Skeletal muscle satellite cell (primary cell): Measurements from ENCODE around the gene TSPAN9.
"Not testable (repeated sequence)": the region's sequence is repeated elsewhere in the genome, so short reads cannot be mapped to it uniquely, and the experiment has no call there.

Experiments
- H3K27me3 ChIP-seq: 2 replicates; pipeline ENCODE4 v1.7.0; 2013; ENCODE audit warnings: low read length; ENCODE audit not compliant: control insufficient read depth, insufficient read depth
- H3K36me3 ChIP-seq: 2 replicates; pipeline ENCODE4 v1.7.0; 2013; ENCODE audit warnings: mild to moderate bottlenecking, control low read depth, low read length; ENCODE audit not compliant: insufficient read depth
- H3K4me1 ChIP-seq: 2 replicates; pipeline ENCODE4 v1.7.0; 2013; ENCODE audit warnings: low read length; ENCODE audit not compliant: control insufficient read depth, insufficient read depth
- H3K4me2 ChIP-seq: 2 replicates; pipeline ENCODE4 v1.7.0; 2013; ENCODE audit warnings: mild to moderate bottlenecking, low read length
- H3K4me3 ChIP-seq: 2 replicates; pipeline ENCODE4 v1.7.0; 2013; ENCODE audit warnings: low read length
- H3K9ac ChIP-seq: 2 replicates; pipeline ENCODE4 v1.7.0; 2013; ENCODE audit warnings: mild to moderate bottlenecking, low read depth, low read length, moderate library complexity
- H3K9me3 ChIP-seq: replicated peaks from 2 replicates; pipeline ENCODE4 v1.7.0; 2013; ENCODE audit warnings: mild to moderate bottlenecking, control low read depth, low read length

The TSPAN9 gene

GRCh38 chr12:3065846-3066245 lies 11.3 kb upstream of the TSPAN9 start:
- Histone ChIP-seq H3K27me3 (peaks cover 16% of the 10 kb centered on the region), H3K4me1 (peaks cover 13% of the 10 kb centered on the region)
- H3K4me2 ChIP-seq, H3K4me3 ChIP-seq, H3K9me3 ChIP-seq, H3K36me3 ChIP-seq, H3K9ac ChIP-seq: not testable (repeated sequence)

DNA sequence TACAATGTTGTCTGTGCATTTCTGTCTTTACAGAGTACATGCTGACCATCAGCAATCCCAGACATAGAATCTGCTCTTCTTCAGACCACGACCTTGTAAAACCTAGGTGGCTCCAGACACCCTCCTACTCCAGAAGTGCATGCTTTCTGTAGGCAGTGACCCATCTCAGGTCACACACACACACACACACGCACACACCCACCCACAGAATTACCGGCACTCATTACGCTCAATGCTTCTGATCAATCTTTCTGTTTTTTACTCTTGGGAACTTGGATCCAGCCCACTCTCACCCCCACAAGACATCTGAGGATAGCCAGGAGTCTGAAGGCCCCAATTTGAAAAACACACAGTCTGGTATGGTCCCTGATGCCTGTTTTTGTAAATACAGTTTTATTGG lies 7.5 kb upstream of the TSPAN9 start:
- Histone ChIP-seq H3K9me3 (no peaks in the 10 kb centered on the region), H3K36me3 (no peaks in the 10 kb centered on the region), H3K4me1 (peaks cover 6% of the 10 kb centered on the region), H3K4me2 (no peak overlapping the region), H3K9ac (no peak overlapping the region), H3K4me3 (no peak overlapping the region), H3K27me3 (peaks cover 16% of the 10 kb centered on the region)

GRCh38 chr12:3071107-3071506 lies 6.1 kb upstream of the TSPAN9 start:
- Histone ChIP-seq H3K36me3 (no peaks in the 10 kb centered on the region), H3K4me1 (peaks cover 6% of the 10 kb centered on the region), H3K4me3 (no peak overlapping the region), H3K9ac (no peak overlapping the region), H3K4me2 (no peak overlapping the region), H3K9me3 (no peaks in the 10 kb centered on the region), H3K27me3 (peaks cover 16% of the 10 kb centered on the region)

DNA sequence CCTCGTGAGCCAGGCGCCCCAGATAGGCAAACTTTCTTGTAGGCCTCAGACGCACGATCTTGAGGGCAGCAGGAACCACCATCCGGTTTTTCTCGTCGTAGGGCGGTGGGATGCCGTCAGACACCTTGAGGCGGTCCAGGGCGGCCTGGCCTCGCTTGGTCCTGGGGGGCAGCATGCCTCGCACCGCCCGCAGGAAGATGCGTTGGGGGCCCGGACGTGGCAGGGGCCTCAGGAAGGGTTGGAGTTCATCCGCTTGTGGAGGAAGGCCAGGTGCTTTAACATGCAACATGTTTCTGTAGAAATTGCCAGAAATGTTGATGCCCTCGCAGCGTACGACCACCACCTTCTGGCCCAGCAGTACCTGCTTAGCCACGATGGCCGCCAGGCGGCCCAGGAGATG lies 5.5 kb upstream of the TSPAN9 start:
- Histone ChIP-seq H3K4me3 (no peak overlapping the region), H3K4me2 (no peak overlapping the region), H3K9ac (no peak overlapping the region), H3K27me3 (peaks cover 16% of the 10 kb centered on the region), H3K36me3 (no peaks in the 10 kb centered on the region), H3K4me1 (peaks cover 10% of the 10 kb centered on the region), H3K9me3 (no peaks in the 10 kb centered on the region)

DNA sequence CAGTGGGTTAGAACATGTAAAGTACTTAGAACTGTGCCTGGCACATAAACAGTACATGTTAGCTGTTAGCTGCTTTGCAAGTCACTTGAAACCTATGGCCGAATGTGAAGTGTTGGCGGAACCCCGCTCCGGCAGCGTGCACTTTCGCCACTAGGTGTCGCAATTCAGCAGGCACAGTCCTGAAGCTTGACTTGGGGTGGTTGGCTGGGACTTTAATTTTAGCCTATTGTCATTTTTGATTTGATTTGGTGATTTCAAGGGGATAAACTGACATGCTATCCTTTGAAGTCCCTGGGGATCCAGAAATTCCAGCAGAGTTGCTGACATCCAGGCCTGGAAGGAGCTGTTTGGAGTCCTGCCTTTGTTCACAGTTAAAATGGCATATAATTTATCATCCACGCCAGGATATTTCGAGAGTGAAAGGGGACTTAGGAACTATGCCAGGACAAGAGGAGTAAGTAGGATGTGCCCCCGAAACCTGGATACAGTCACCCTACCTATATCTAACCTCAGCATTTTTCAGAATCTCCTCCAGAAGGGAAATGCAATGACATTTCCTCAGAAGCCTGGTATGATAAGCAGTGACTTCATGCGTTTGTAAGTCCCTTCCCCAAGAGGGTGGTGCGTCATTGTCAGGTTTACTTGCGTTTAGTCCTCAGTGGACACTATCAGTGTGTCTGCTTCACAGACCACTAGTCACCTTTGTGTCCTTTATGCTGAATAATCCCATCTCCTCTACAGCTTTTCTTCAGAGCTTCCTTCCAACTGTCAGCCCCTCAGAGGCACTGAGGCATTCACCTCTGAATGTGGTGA lies 3.5 kb upstream of the TSPAN9 start:
- no peak overlapping the region for H3K9ac ChIP-seq
- peaks cover 3% of the 10 kb centered on the region for H3K27me3 ChIP-seq
- H3K4me2 ChIP-seq, result no peak overlapping the region
- no peaks in the 10 kb centered on the region for H3K9me3 ChIP-seq
- no peaks in the 10 kb centered on the region for H3K36me3 ChIP-seq
- peaks cover 18% of the 10 kb centered on the region for H3K4me1 ChIP-seq
- H3K4me3 ChIP-seq, result no peak overlapping the region

- Histone ChIP-seq H3K27me3 (peaks cover 3% of the 10 kb centered on the region), H3K9ac (no peak overlapping the region), H3K4me2 (no peak overlapping the region), H3K4me3 (no peak overlapping the region), H3K36me3 (no peaks in the 10 kb centered on the region), H3K4me1 (peaks cover 18% of the 10 kb centered on the region), H3K9me3 (no peaks in the 10 kb centered on the region)
Observed at GRCh38 chr12:3075315-3075714, 1.9 kb upstream of the TSPAN9 start.

DNA sequence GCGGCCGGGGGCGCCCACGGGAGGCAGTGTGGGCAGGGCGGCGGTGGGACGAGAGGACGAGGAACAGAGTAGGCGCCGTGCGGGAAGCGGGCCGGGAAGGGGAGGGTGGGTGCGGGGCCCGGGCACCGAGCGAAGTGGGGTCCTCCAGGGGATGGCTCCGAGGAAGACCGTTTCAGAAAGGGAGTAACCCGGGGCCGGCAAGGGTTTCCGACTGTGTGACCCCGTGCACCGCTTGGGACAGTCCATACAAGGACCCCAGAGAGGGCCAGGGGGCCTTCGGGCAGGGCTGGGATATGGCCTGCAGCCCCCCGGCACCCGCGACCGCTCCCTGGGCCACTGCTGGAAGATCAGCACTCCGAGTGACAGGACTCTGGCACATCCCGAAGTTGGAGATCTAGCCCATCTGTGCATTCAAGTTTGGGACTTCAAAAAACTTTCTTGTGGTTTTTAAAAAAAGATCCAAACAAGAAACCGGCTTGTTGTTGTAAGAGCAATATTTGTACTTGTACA lies 448 bp downstream of the TSPAN9 start:
- H3K9me3 ChIP-seq, result no peaks in the 10 kb centered on the region
- H3K4me1 ChIP-seq, result peaks cover 18% of the 10 kb centered on the region
- peak overlapping the region; percentile 86 for H3K4me3 ChIP-seq
- H3K36me3 ChIP-seq, result no peaks in the 10 kb centered on the region
- peak overlapping the region; percentile 98 for H3K4me2 ChIP-seq
- H3K9ac ChIP-seq, result peak overlapping the region; percentile 81
- no peaks in the 10 kb centered on the region for H3K27me3 ChIP-seq

GRCh38 chr12:3078086-3078820 lies 1.1 kb downstream of the TSPAN9 start:
- Histone ChIP-seq H3K27me3 (no peaks in the 10 kb centered on the region), H3K4me3 (peak overlapping the region; percentile 86), H3K9ac (peak overlapping the region; percentile 81)

GRCh38 chr12:3081091-3081490 lies 3.9 kb downstream of the TSPAN9 start:
- no peak overlapping the region for H3K4me3 ChIP-seq
- no peaks in the 10 kb centered on the region for H3K9me3 ChIP-seq
- H3K4me1 ChIP-seq, result peaks cover 13% of the 10 kb centered on the region
- no peaks in the 10 kb centered on the region for H3K36me3 ChIP-seq
- no peak overlapping the region for H3K4me2 ChIP-seq
- no peak overlapping the region for H3K9ac ChIP-seq
- H3K27me3 ChIP-seq, result no peaks in the 10 kb centered on the region

More at GRCh38 chr12:3078086-3078820, 1.1 kb downstream of the TSPAN9 start:
- H3K4me2 ChIP-seq, result peak overlapping the region; percentile 98
- H3K4me1 ChIP-seq, result peaks cover 18% of the 10 kb centered on the region
- H3K9me3 ChIP-seq, result no peaks in the 10 kb centered on the region
- no peaks in the 10 kb centered on the region for H3K36me3 ChIP-seq

- H3K4me2 ChIP-seq, result no peak overlapping the region
Observed at GRCh38 chr12:3081886-3082285, 4.7 kb downstream of the TSPAN9 start.

GRCh38 chr12:3083241-3083920 lies 6.2 kb downstream of the TSPAN9 start:
- Histone ChIP-seq H3K4me2 (no peak overlapping the region), H3K9ac (no peak overlapping the region)

More at GRCh38 chr12:3081886-3082285, 4.7 kb downstream of the TSPAN9 start:
- Histone ChIP-seq H3K4me1 (peaks cover 7% of the 10 kb centered on the region), H3K36me3 (peaks cover 2% of the 10 kb centered on the region), H3K9ac (no peak overlapping the region), H3K4me3 (no peak overlapping the region), H3K27me3 (no peaks in the 10 kb centered on the region), H3K9me3 (no peaks in the 10 kb centered on the region)

More at GRCh38 chr12:3083241-3083920, 6.2 kb downstream of the TSPAN9 start:
- H3K4me3 ChIP-seq, result no peak overlapping the region
- H3K9me3 ChIP-seq, result no peaks in the 10 kb centered on the region
- peaks cover 3% of the 10 kb centered on the region for H3K36me3 ChIP-seq
- H3K4me1 ChIP-seq, result peaks cover 1% of the 10 kb centered on the region
- H3K27me3 ChIP-seq, result no peaks in the 10 kb centered on the region
